Measurements from ENCODE around the gene HBE1. TPM values are rescaled to one million over a fixed set of nuclear protein-coding genes. Genes with fewer than 3 reads are reported as not detected.
A peak's percentile ranks its signal among the peaks of the same experiment; 100 is the strongest.

HBE1 gene
- total RNA-seq, 1 donor from 2014 or later = 1.3 TPM

GRCh38 chr11:5293028-5293427 lies 23.3 kb upstream of the HBE1 start:
- no peaks in the 10 kb centered on the region for H3K9me3 Mint-ChIP-seq
- no peak for DNase-seq (ENCODE audit: extremely low spot score, unreplicated experiment)
- no peak overlapping the region for H3K27ac Mint-ChIP-seq
- peaks cover 7% of the 10 kb centered on the region for H3K27me3 Mint-ChIP-seq
- no peak overlapping the region for H3K4me3 Mint-ChIP-seq
- H3K36me3 Mint-ChIP-seq = no peaks in the 10 kb centered on the region
- no peaks in the 10 kb centered on the region for H3K4me1 Mint-ChIP-seq (ENCODE audit: unreplicated experiment)
- TF ChIP-seq, protein P1, sequence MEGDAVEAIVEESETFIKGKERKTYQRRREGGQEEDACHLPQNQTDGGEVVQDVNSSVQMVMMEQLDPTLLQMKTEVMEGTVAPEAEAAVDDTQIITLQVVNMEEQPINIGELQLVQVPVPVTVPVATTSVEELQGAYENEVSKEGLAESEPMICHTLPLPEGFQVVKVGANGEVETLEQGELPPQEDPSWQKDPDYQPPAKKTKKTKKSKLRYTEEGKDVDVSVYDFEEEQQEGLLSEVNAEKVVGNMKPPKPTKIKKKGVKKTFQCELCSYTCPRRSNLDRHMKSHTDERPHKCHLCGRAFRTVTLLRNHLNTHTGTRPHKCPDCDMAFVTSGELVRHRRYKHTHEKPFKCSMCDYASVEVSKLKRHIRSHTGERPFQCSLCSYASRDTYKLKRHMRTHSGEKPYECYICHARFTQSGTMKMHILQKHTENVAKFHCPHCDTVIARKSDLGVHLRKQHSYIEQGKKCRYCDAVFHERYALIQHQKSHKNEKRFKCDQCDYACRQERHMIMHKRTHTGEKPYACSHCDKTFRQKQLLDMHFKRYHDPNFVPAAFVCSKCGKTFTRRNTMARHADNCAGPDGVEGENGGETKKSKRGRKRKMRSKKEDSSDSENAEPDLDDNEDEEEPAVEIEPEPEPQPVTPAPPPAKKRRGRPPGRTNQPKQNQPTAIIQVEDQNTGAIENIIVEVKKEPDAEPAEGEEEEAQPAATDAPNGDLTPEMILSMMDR (conservative IDR thresholded peaks at IDR 0.05) = no peak

GRCh38 chr11:5291207-5291838 lies 21.6 kb upstream of the HBE1 start:
- TF ChIP-seq, protein P1 (conservative IDR thresholded peaks at IDR 0.05) = peak; percentile 63
- Mint-ChIP-seq H3K36me3 (no peaks in the 10 kb centered on the region), H3K4me1 (ENCODE audit: unreplicated experiment) (no peaks in the 10 kb centered on the region), H3K4me3 (no peak overlapping the region), H3K27me3 (no peaks in the 10 kb centered on the region), H3K27ac (no peak overlapping the region), H3K9me3 (no peaks in the 10 kb centered on the region)
- DNase-seq (ENCODE audit: extremely low spot score, unreplicated experiment) = no peak

- Mint-ChIP-seq H3K27ac (no peak overlapping the region), H3K4me3 (no peak overlapping the region), H3K27me3 (no peaks in the 10 kb centered on the region), H3K4me1 (ENCODE audit: unreplicated experiment) (no peaks in the 10 kb centered on the region), H3K9me3 (no peaks in the 10 kb centered on the region), H3K36me3 (no peaks in the 10 kb centered on the region)
- TF ChIP-seq, protein P1 (conservative IDR thresholded peaks at IDR 0.05) = no peak
- DNase-seq (ENCODE audit: extremely low spot score, unreplicated experiment) = no peak
Observed at GRCh38 chr11:5290106-5290505, 20.4 kb upstream of the HBE1 start.

GRCh38 chr11:5289696-5290095 lies 20.0 kb upstream of the HBE1 start:
- no peak for DNase-seq (ENCODE audit: extremely low spot score, unreplicated experiment)
- H3K36me3 Mint-ChIP-seq = no peaks in the 10 kb centered on the region
- TF ChIP-seq, protein P1 (conservative IDR thresholded peaks at IDR 0.05) = no peak
- H3K4me3 Mint-ChIP-seq = no peak overlapping the region
- no peaks in the 10 kb centered on the region for H3K4me1 Mint-ChIP-seq (ENCODE audit: unreplicated experiment)
- H3K27ac Mint-ChIP-seq = no peak overlapping the region
- H3K9me3 Mint-ChIP-seq = no peaks in the 10 kb centered on the region
- H3K27me3 Mint-ChIP-seq = no peaks in the 10 kb centered on the region

DNA sequence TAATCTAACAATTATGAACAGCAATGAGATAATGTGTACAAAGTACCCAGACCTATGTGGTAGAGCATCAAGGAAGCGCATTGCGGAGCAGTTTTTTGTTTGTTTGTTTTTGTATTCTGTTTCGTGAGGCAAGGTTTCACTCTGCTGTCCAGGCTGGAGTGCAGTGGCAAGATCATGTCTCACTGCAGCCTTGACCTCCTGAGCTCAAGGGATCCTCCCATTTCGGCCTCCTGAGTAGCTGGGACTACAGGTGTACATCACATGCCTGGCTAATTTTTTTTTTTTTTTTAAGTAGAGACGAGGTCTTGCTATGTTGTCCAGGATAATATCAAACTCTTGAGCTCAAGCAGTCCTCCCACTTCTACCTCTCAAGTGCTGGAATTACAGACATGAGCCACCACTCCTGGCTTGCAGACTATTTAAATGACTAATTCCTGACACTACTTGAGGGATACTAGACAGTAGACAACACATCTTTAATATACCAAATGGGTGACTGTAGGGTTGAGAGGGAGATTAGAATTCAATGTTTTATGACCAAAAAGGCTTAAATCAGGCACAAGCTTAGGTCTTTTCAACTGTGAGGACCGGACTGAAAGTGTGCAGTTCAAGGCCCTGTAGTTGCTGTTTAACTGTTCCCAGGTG lies 19.3 kb upstream of the HBE1 start:
- no peaks in the 10 kb centered on the region for H3K9me3 Mint-ChIP-seq
- H3K4me1 Mint-ChIP-seq (ENCODE audit: unreplicated experiment) = no peaks in the 10 kb centered on the region
- H3K27ac Mint-ChIP-seq = no peak overlapping the region
- TF ChIP-seq, protein P1 (conservative IDR thresholded peaks at IDR 0.05) = no peak
- no peak for DNase-seq (ENCODE audit: extremely low spot score, unreplicated experiment)
- no peaks in the 10 kb centered on the region for H3K27me3 Mint-ChIP-seq
- H3K4me3 Mint-ChIP-seq = no peak overlapping the region
- H3K36me3 Mint-ChIP-seq = no peaks in the 10 kb centered on the region

All from type B pancreatic cell (in vitro differentiated cells).